RWPE2 (cell line): ENCODE results near the gene SLC12A7.

Experiments
- ATAC-seq: fragments of 200-7000 bp; cut with Tn5 transposase; 3 replicates; pipeline ENCODE4 v1.9.1; 2021; ENCODE audit warnings: low read depth
- DNase-seq: peaks from one replicate; pipeline ENCODE4 v3.0.0-alpha.2; 2020; ENCODE audit warnings: low spot score
- H3K27ac ChIP-seq: fragments of 450-650 bp; 2 replicates; pipeline ENCODE4 v1.5.1; 2017; ENCODE audit warnings: mild to moderate bottlenecking; ENCODE audit not compliant: poor library complexity, severe bottlenecking
- H3K27me3 ChIP-seq: fragments of 250-450 bp; sonication (Bioruptor Pico); 2 replicates; pipeline ENCODE4 v1.5.1; 2021; ENCODE audit warnings: mild to moderate bottlenecking, moderate library complexity; ENCODE audit not compliant: insufficient read depth, poor library complexity, severe bottlenecking
- H3K36me3 ChIP-seq: fragments of 250-450 bp; sonication (Bioruptor Pico); 2 replicates; pipeline ENCODE4 v1.5.1; 2020; ENCODE audit warnings: low read depth, mild to moderate bottlenecking, moderate library complexity
- H3K4me1 ChIP-seq: fragments of 250-450 bp; sonication (Bioruptor Pico); 2 replicates; pipeline ENCODE4 v1.5.1; 2021; ENCODE audit warnings: mild to moderate bottlenecking, moderate library complexity; ENCODE audit not compliant: insufficient read depth, poor library complexity, severe bottlenecking
- H3K4me3 ChIP-seq: fragments of 250-450 bp; sonication (Bioruptor Pico); 2 replicates; pipeline ENCODE4 v1.5.1; 2021; ENCODE audit warnings: mild to moderate bottlenecking, moderate library complexity; ENCODE audit not compliant: severe bottlenecking
- H3K9me3 ChIP-seq: fragments of 250-450 bp; sonication (Bioruptor Pico); 2 replicates; pipeline ENCODE4 v1.5.1; 2021; ENCODE audit warnings: mild to moderate bottlenecking, moderate library complexity; ENCODE audit not compliant: severe bottlenecking
- CTCF ChIP-seq: fragments of 450-650 bp; IDR thresholded peaks from one replicate; pipeline ENCODE4 v1.5.1; 2017; ENCODE audit warnings: mild to moderate bottlenecking, moderate library complexity; ENCODE audit not compliant: poor library complexity, severe bottlenecking

The SLC12A7 gene

DNA sequence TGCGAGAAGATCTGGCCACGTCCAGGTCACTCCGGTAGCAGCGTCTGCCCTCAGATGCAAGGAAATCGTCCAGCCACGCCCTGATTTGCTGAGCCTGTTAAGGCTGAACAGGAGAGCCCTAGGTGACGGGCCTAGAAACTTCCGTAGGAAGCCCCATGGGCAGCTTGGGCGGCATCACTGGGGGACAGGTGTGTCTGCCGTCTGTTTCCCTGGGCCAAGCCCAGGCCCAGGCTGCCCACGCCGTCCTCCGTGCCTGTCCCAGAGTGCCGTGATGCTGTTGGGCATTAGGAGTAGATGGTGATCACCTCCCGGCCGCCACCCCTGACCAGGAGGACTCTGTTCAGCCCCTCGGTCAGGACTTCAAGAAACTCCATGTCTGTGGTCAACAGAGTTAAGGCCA lies 59.8 kb downstream of the SLC12A7 start:
- H3K27ac ChIP-seq: no peak overlapping the region

DNA sequence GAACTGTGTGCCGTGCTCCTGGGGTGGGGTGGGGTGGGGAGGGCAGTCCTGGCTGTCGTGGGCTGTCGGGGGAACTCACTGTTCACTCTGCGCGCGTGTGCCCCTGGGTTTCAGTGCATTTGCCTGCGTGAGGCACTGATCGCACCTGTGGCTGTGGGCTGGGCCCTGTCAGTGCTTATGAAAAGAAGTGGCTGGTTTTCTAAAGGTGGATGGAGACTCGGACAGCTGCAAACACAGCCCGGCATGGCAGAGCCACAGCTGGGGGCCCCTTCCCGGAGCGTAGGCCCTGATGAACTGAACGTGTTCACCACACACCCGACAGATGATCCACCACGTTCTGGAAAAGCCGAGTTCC lies 60.5 kb downstream of the SLC12A7 start:
- no peaks in the 10 kb centered on the region for H3K27me3 ChIP-seq
- no peak for TF ChIP-seq CTCF
- no peak for ATAC-seq
- no peaks in the 10 kb centered on the region for H3K36me3 ChIP-seq
- no peaks in the 10 kb centered on the region for H3K9me3 ChIP-seq
- no peak overlapping the region for H3K27ac ChIP-seq
- DNase-seq: no peak
- no peak overlapping the region for H3K4me3 ChIP-seq
- no peaks in the 10 kb centered on the region for H3K4me1 ChIP-seq

More for the DNA sequence above, 59.8 kb downstream of the SLC12A7 start:
- TF ChIP-seq CTCF: no peak
- H3K4me3 ChIP-seq: no peak overlapping the region
- no peak for ATAC-seq
- no peaks in the 10 kb centered on the region for H3K4me1 ChIP-seq
- no peak for DNase-seq
- H3K27me3 ChIP-seq: no peaks in the 10 kb centered on the region
- no peaks in the 10 kb centered on the region for H3K36me3 ChIP-seq
- no peaks in the 10 kb centered on the region for H3K9me3 ChIP-seq

DNA sequence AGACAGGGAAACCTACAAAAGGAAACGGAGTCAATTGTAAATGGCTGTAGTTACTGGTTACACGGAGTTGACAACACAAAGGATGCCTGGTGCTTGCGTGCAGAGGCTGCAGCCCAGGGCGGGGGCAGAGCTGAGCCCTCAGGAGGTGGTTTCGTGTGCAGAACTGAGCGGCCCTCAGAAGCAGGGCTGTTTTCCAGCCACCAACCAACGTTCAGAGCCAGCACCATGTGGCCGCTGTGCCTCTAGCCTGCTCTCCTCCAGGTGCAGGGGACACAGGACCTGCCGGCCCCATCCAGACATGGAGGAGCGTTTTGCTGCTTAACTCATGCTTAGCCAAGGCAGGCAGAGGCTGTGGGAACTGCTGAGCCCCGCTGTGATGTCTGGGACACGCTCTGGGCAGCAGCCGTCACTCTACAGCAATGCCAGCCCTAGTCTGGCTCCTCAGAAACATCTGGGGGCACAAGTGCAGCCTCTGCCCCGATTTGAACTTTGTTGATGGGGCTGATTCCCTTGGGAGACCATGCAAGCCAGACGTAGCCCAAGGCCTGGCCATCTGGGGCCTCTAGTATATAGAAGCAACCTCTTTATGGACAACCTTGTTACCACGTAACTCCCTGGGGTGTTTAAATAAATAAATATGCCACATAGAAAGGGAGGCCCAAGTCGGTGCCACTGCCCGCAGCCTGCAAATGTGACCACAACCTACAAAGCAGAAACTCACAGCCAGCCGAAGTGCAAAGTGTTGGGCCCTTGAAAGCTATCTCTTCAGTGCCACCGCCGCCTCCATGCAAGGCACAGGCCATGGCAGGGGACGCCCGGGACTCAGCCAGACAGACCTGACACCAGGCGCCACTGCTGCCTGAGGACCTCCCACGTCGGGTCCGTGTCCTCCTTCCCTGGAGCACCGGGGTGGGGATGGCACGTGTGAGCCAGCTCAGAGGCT lies 61.2 kb downstream of the SLC12A7 start:
- no peak for TF ChIP-seq CTCF
- Histone ChIP-seq H3K27ac (no peak overlapping the region), H3K36me3 (no peaks in the 10 kb centered on the region), H3K4me3 (no peak overlapping the region), H3K27me3 (no peaks in the 10 kb centered on the region), H3K9me3 (no peaks in the 10 kb centered on the region), H3K4me1 (no peaks in the 10 kb centered on the region)
- ATAC-seq (no peak), DNase-seq (no peak)

DNA sequence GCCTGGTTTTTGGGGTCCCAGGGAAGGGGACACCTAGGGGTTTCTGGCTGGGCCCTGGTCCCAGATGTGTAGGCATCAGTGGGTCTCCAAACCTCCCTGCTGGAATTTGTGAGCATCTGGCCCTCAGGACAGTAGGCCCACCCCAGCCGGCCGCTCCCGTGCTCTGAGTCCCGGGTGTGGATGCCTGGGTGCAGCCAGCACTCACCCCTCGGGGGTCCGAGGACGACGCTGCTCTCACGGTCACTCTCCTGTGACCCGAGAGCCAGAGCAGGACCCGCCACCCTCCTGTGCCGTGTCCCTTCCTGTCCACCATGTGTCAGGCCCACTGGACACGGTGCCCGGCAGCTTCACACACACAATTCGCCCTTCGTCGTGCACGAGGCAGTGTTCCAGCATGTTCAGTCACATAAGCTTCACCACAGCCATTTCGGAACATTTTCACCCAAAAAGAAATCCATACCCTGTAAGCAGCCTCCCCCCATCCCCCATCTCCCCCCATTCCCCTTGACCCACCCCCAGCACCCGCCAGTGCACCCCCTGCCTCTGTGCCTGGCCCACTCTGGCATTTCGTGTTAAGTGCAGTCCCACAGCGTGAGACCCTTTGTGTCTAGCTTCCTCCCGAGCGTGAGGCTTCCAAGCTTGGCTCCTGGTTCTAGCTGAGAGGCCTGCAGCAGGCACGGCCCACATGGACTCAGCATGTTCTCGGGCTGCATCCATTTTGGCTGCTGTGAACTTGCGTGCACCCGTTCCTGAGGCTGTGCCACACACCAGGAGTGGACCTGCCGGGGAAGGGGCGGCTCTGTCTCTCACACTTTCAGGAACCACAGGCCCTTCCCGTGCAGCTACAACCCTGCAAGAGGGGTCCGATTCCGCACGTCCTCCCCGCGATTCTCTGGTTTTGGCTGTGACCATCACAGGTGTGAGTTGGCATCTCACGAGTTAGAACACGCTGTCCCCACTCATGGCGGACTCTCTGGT lies 62.7 kb downstream of the SLC12A7 start:
- TF ChIP-seq CTCF: no peak
- no peak overlapping the region for H3K4me3 ChIP-seq
- H3K4me1 ChIP-seq: no peaks in the 10 kb centered on the region
- no peaks in the 10 kb centered on the region for H3K27me3 ChIP-seq
- H3K27ac ChIP-seq: no peak overlapping the region
- H3K36me3 ChIP-seq: no peaks in the 10 kb centered on the region
- DNase-seq (no peak), ATAC-seq (peak; percentile 19; the same call in 2 of the 3 replicates)
- H3K9me3 ChIP-seq: no peaks in the 10 kb centered on the region
